GM18861 (cell line): ENCODE results near the gene SPAG17.

Experiments
- ATAC-seq: cut with Tn5 transposase; IDR thresholded peaks from one replicate; pipeline ENCODE4 v1.9.1; 2021; ENCODE audit not compliant: unreplicated experiment

The SPAG17 gene

GRCh38 chr1:118122234-118123004 is 62.6 kb downstream of the SPAG17 start:
- ATAC-seq = no peak

GRCh38 chr1:118118873-118119463 is 66.1 kb downstream of the SPAG17 start:
- no peak for ATAC-seq

DNA sequence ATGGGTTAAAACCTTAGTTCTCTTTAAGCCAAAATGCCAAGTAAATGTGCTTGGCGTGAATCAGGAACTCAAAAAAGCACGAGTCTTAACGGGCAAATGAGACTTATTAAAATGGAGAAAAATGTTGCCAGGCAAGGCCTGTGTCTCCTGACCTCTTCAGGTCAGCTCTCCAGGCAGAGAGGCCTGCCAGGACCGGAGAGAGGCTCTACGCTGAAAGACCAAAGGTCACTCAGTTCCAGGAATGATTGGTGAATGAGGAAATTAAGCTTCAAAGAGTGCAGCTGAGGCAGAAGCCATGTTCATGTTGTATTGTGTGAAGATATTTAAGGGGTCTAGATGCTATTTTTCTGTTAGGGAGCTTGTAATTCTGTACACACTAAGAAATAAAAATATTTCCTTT is 66.6 kb downstream of the SPAG17 start:
- ATAC-seq = no peak

- ATAC-seq = no peak
These were observed 67.5 kb downstream of the SPAG17 start for GRCh38 chr1:118117521-118117920.

DNA sequence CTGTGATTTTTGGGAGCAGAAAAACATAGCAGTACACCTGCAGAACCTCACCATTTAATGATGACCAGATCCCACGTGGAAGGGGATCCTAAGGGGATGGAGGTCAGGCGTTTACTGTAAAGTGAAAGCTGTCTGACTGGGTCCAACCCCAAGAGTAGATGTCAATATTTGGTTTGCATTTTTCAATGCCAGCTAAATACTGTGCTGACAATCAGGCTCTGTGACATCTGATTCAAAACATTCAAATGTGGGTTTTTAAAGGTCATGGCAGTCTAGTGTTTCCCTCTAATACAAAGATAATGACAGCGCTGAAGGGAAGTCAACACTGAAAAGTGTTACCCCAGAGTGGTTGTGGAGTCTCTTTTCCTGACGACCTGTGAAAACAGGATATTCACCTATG is 68.1 kb downstream of the SPAG17 start:
- ATAC-seq = no peak

DNA sequence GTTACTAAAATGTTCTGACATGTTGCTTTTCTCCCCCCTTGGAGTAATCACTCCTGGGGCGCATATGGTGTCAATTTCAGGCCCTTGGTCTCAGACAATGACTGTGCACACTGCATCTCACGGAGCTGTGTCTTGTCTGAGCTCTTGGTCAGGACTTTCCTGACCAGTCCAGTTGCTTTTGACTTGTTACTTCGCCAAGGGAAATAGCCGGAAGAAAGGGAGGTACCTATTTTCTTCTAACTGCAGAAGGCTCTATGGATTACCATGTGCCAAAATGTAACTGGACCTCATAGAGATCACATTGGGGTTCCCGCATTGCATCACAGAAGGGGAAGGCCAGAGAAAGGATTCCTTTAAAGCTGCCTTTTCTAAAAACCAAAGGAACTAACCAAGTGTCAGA is 68.6 kb downstream of the SPAG17 start:
- ATAC-seq = no peak

DNA sequence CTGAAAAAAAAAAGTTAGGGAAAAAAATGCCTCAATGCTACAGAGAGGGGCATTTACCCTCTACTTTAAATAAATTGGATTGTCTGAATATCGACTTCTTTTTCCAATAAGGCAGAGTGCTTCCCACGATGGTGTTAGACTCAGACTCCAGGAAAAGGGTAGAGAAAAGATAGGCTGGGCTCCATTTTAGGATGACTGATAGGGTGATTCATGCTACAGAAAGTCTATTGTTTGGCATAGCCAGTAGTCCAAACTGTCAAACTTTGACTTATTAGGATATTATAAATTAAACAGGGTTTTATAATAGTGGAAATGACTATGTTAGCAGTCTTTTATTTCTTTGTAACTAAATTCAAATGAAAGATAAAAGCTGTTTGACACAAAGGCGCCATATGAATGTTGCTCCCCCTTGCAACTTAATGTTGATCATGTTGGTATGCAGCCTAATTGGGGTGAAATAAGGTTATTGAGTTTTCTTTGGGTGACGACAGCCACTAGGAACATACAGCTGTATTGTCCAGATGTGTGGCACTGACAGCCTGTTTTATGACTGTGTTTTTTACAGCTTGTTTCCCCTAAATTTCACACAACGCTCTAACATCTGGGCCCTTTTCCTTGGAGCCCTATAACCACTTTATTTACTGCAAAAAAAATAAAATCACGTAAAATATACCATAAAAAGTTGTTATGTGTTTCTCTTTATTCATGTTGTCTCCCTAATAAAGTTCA is 69.3 kb downstream of the SPAG17 start:
- no peak for ATAC-seq

- ATAC-seq = no peak
These were observed 71.8 kb downstream of the SPAG17 start for GRCh38 chr1:118113261-118113660.

- no peak for ATAC-seq
These were observed 74.4 kb downstream of the SPAG17 start for GRCh38 chr1:118110580-118110979.

DNA sequence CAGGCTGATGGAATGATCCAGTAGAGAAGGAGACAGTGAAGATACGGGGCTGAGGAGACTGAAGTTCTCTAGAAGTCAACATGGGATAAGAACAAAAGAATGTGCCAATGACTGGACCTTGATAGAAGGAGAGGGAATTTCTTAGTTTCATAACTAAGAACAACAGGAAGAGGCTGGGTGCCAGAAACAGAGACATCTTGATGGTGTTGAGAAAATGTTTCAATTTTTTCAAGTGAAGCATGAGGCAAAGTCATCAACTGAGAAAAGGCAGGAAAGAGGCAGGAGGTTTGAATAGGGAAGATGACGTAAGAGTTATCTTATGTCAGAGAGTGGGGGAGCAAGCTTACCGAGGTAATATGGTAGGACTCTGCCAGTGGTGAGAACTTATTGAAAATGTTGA is 80.1 kb downstream of the SPAG17 start:
- no peak for ATAC-seq

- ATAC-seq = no peak
These were observed 82.6 kb downstream of the SPAG17 start for GRCh38 chr1:118102445-118102844.

DNA sequence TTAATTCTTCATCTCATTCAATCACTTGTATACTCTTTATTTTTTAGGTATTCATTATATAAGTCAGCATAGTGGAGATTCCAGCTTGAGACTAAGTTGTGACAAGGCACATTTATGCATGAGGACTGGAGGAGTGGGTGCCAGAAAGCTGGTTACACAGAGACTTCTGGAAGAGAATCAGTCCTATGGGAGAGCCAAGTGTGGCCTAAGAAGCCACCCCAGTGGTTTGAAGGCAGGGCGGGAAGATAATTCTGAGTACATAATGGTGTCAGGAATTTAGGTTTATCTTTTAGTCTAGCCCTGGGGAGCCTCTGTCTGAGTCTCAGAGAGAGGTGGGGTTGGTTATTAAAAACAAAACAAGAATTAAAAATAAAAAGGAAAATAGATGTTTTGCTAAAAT is 83.0 kb downstream of the SPAG17 start:
- ATAC-seq = no peak

- ATAC-seq = no peak
These were observed 83.5 kb downstream of the SPAG17 start for GRCh38 chr1:118101515-118101844.

GRCh38 chr1:118100686-118101514 is 84.1 kb downstream of the SPAG17 start:
- ATAC-seq = no peak

GRCh38 chr1:118099686-118100085 is 85.3 kb downstream of the SPAG17 start:
- no peak for ATAC-seq

DNA sequence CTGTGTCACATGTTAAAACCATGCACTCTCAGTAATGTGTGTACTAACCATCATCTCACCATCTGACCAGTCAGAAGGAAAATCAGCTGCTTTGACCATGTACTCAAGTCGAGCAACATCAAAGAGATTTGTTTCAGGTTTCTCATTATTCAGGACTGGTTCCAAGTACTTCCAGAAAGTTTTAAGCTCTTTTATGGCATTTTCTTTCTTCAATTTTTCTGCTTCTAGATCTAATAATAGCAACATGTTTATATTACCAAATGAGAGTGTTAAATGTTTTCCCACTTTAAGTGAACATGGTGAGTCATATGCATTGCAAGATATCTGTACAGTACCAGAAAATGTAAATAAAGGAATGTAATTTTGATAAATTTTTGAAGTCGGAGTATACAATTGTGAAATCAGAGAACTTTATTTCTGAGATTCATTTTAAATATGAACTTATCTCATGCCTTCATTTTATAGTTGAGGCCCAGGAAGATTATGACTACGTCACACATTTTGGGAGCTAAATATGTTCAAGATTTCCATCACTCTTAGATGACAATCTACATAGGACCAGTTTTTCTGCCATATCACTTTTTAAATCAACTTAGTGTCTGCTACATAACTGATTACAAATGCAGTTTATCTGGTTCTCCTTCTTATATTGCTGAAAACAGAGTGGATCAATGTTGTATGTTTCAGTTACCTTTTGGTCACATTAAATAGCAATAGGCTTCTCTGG is 87.2 kb downstream of the SPAG17 start:
- ATAC-seq = no peak

- ATAC-seq = no peak
These were observed 92.0 kb downstream of the SPAG17 start for GRCh38 chr1:118093017-118093416.

DNA sequence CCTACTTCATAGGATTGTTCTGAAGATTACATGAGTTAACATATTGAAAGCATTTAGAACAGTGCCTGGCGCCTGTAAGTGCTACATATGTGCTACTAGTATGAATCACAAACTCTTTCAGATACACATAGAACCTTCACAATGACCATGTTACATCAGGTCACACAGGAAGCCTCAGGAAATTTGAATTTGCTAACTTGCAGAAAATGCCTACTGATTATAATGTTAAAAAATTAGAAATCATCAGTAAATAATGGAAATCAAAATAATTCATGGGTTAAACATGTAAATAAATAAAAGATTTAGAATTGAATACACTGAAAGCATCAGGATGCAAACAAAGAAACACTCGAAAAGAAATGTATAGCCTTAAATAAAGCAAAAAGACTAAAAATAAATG is 94.9 kb downstream of the SPAG17 start:
- ATAC-seq = no peak

DNA sequence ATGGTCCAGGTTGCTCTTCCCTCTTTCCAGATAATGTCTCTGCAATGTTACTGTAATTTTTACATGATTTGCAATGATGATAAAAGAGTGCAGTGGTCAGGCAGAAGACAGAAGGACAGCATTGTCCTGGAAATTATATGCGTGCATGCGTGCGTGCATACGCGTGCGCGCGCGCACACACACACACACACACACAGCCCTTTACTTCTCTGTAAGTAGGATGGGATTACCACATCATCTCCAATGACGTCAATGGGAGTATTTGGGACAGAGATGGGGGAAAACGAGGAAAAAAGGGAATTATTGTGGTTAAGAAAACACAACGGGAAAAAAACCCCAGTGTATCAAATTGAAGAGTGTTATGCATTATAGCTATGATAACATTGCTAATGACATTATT is 99.7 kb downstream of the SPAG17 start:
- no peak for ATAC-seq

DNA sequence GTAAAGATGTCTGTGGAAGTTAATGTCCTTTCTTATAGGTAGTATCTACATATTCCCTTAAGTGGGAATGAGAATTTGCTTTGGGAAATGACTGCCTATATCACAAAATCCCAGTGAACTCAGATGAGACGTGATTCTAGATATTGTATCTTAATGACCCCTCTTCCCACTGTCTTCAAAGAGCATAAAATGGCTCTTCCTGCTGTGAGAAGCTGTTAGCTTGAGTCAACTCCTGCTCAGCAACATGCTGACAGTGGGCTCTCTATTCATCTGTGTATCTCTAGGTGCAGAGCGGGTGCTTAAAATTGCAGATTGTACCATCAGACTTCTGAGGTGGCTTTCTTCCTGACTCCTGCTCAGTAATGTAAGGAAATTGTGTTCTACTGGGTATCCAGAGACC is 100.6 kb downstream of the SPAG17 start:
- ATAC-seq = no peak

GRCh38 chr1:118082984-118083383 is 102.0 kb downstream of the SPAG17 start:
- no peak for ATAC-seq
